Endothelial cell of umbilical vein (primary cell): ENCODE data around the gene C14orf119. TPM values are rescaled to one million over a fixed set of nuclear protein-coding genes. Genes with fewer than 3 reads are reported as not detected.

Experiments used
- BruUV-seq: library from RNA; stranded (reverse); fragments of 400-500 nt; replicated peaks from 2 replicates; lab custom pipeline; 2021; lab: Mats Ljungman, UMichigan
- CTCF ChIA-PET: fragments of 300-600, 350-600 bp; sonication (Branson Sonifier 250); formaldehyde crosslinking; loops from one replicate; lab custom pipeline; 2021; ENCODE audit warnings: antibody characterized with exemption, inconsistent platforms; lab: Charles Lee
- POLR2A ChIA-PET: fragments of 300-600, 350-600 bp; sonication (Branson Sonifier 250); formaldehyde crosslinking; loops from one replicate; lab custom pipeline; 2021; ENCODE audit warnings: antibody characterized with exemption, inconsistent platforms; lab: Charles Lee
- DNase-seq: peaks from one replicate; pipeline ENCODE4 v3.0.0-alpha.2; 2011; ENCODE audit warnings: low read depth, low spot score
- FAIRE-seq: peaks from 2 replicates; lab custom pipeline; 2011; peaks lifted over from hg19 to GRCh38; lab: Jason Lieb, UNC
- H2AFZ ChIP-seq: 2 replicates; pipeline ENCODE4 v1.6.0; 2012; ENCODE audit warnings: low read depth, low read length, control low read depth, inconsistent platforms
- H3K27ac ChIP-seq: 2 replicates; pipeline ENCODE4 v1.5.1; 2011; ENCODE audit warnings: low read depth, mild to moderate bottlenecking, control low read depth, low read length, moderate library complexity; ENCODE audit not compliant: insufficient read depth
- H3K27me3 ChIP-seq, 2 experiments: 2 replicates each; pipeline versions ENCODE4 v1.6.0 to v1.6.1; 2011; ENCODE audit warnings: low read length in 2 of 2, mixed read lengths in 1 of 2; ENCODE audit not compliant: control insufficient read depth in 2 of 2, insufficient read depth in 2 of 2
- H3K36me3 ChIP-seq, 2 experiments: 2 replicates in 1 of 2; 3 replicates in 1 of 2; pipeline ENCODE4 v1.5.1; 2011; ENCODE audit warnings: low read length in 2 of 2, mild to moderate bottlenecking in 1 of 2, moderate library complexity in 1 of 2; ENCODE audit not compliant: control insufficient read depth in 2 of 2, insufficient read depth in 2 of 2; ENCODE audit errors: extremely low read depth in 1 of 2
- H3K4me1 ChIP-seq: 3 replicates; pipeline ENCODE4 v1.5.1; 2011; ENCODE audit warnings: mild to moderate bottlenecking, low read length; ENCODE audit not compliant: control insufficient read depth, insufficient read depth; ENCODE audit errors: extremely low read depth
- H3K4me2 ChIP-seq: 2 replicates; pipeline ENCODE4 v1.6.1; 2011; ENCODE audit warnings: low read length, control low read depth, mixed read lengths; ENCODE audit not compliant: insufficient read depth
- H3K4me3 ChIP-seq, 3 experiments: fragments of 200-600 bp in 1 of 3; sonication (generic), shearing (Covaris generic) in 1 of 3; replicated peaks in 1 of 3; 2 replicates each; pipeline ENCODE4 v1.5.1; 2011 to 2016; ENCODE audit warnings: control low read depth in 3 of 3, low read length in 3 of 3, mild to moderate bottlenecking in 2 of 3, inconsistent platforms in 1 of 3, low read depth in 1 of 3, moderate library complexity in 1 of 3; ENCODE audit not compliant: insufficient read depth in 1 of 3
- H3K79me2 ChIP-seq: 2 replicates; pipeline ENCODE4 v1.6.0; 2012; ENCODE audit warnings: low read length, inconsistent platforms; ENCODE audit not compliant: control insufficient read depth, insufficient read depth
- H3K9ac ChIP-seq: replicated peaks from 2 replicates; pipeline ENCODE3; 2011; ENCODE audit warnings: low read length, control low read depth; ENCODE audit not compliant: insufficient read depth; ENCODE audit errors: extremely low read depth
- H3K9me1 ChIP-seq: replicated peaks from 3 replicates; pipeline ENCODE4 v1.6.0; 2011; ENCODE audit warnings: mild to moderate bottlenecking, low read length; ENCODE audit not compliant: control insufficient read depth, insufficient read depth; ENCODE audit errors: extremely low read depth
- H3K9me3 ChIP-seq: replicated peaks from 2 replicates; pipeline ENCODE4 v1.5.1; 2012; ENCODE audit warnings: low read length, inconsistent platforms; ENCODE audit not compliant: control insufficient read depth, insufficient read depth
- H4K20me1 ChIP-seq: replicated peaks from 2 replicates; pipeline ENCODE3; 2011; ENCODE audit warnings: mild to moderate bottlenecking, low read length; ENCODE audit not compliant: control insufficient read depth, insufficient read depth; ENCODE audit errors: extremely low read depth
- EZH2 ChIP-seq: IDR thresholded peaks from 2 replicates; pipeline ENCODE4 v1.6.1; 2012; ENCODE audit warnings: borderline replicate concordance, low read depth, mild to moderate bottlenecking, moderate library complexity, low read length, inconsistent platforms; ENCODE audit not compliant: severe bottlenecking
- FOS ChIP-seq: IDR thresholded peaks from 2 replicates; pipeline ENCODE4 v1.6.1; 2011; ENCODE audit warnings: mild to moderate bottlenecking, low read length, moderate library complexity, borderline replicate concordance; ENCODE audit not compliant: insufficient read depth
- JUN ChIP-seq: IDR thresholded peaks from 2 replicates; pipeline ENCODE4 v1.6.1; 2011; ENCODE audit warnings: borderline replicate concordance, low read depth; ENCODE audit not compliant: insufficient read length, insufficient read depth
- MYC ChIP-seq: IDR thresholded peaks from one replicate; pipeline ENCODE4 v1.6.1; 2011; ENCODE audit warnings: mild to moderate bottlenecking, low read depth, low read length
- POLR2A ChIP-seq: IDR thresholded peaks from 2 replicates; pipeline ENCODE4 v1.6.1; 2012; ENCODE audit warnings: low read depth, mild to moderate bottlenecking, control low read depth, low read length
- POLR2AphosphoS5 ChIP-seq: IDR thresholded peaks from 2 replicates; pipeline ENCODE4 v1.6.1; 2012; ENCODE audit warnings: low read depth, mild to moderate bottlenecking, control low read depth, low read length, moderate library complexity; ENCODE audit not compliant: insufficient read depth
- dilution Hi-C: fragments of 300-500 bp; cut with MboI; formaldehyde crosslinking; loops from one replicate; pipeline ENCODE4 v1.15.0; 2019; ENCODE audit warnings: low sequenced_read_pairs; ENCODE audit not compliant: extremely low pct_ligation_motif_present
- intact Hi-C: fragments of 100-400 bp; cut with micrococcal nuclease; formaldehyde crosslinking; loops from one replicate; pipeline ENCODE4 v1.10.0; 2022
- polyA plus RNA-seq, 4 experiments: library from polyadenylated mRNA; depleted of rRNA in 3 of 4; stranded (reverse) in 3 of 4; unstranded in 1 of 4; fragments of >200 nt; gene quantifications; 2 replicates each; pipeline versions ENCODE4 v1.2.1 to v1.2.3, GENCODE V29; 2011 to 2012; ENCODE audit warnings: missing spikeins in 1 of 4
- total RNA-seq: library from RNA; stranded (reverse); gene quantifications from 2 replicates; pipeline ENCODE4 v1.2.3, GENCODE V29; 2021
- TF ChIP-seq, protein P1 (sequence below), 2 donors: IDR thresholded peaks; 1 replicate in 1 of 2; 2 replicates in 1 of 2; pipeline ENCODE4 v1.5.1; 2011; ENCODE audit warnings: low read length in 2 of 2, mild to moderate bottlenecking in 2 of 2, moderate library complexity in 2 of 2, control low read depth in 1 of 2, inconsistent platforms in 1 of 2, low read depth in 1 of 2; ENCODE audit not compliant: insufficient read depth in 1 of 2; ENCODE audit errors: extremely low read depth in 1 of 2

The C14orf119 gene
- total and polyA plus RNA-seq, 2 donors (not counting 3 experiments of a cell fraction or from before 2014, with no cell fraction given) = 58.3 to 60.5 TPM

DNA sequence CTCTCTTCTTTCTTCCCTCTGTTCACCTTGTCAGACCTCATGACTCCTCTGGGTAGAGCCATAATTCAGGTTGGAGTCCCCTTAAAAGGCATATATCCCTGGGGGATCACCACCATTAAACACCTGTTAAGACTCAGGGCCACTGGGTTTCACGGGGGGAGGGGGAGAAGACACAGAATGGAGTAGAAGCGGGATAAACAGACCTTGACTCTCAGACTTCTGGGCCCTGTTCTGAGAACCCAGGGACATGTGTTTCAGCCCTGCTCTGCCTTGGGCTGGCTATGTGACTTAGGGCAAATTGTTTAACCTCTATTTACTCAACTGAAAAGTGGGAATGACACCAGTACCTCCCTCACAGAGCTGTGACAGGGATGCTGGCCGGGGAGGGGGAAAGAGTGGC is 42.6 kb upstream of the C14orf119 start:
- DNase-seq (no peak), FAIRE-seq (no peak)
- no peak overlapping the region for H3K9ac ChIP-seq
- H3K4me1 ChIP-seq = peaks cover 9% of the 10 kb centered on the region
- H3K27me3 ChIP-seq = no peaks in the 10 kb centered on the region
- H3K4me2 ChIP-seq = no peak overlapping the region
- H3K9me1 ChIP-seq = no peaks in the 10 kb centered on the region
- dilution Hi-C loops = no loop called here
- no peaks in the 10 kb centered on the region for H4K20me1 ChIP-seq
- intact Hi-C loops = loop anchor here (10.0 kb wide), 1 partner anchor 228 kb away; the partner anchor contains the start of gene MRPL52
- CTCF ChIA-PET = interaction anchor here (1.9 to 13.4 kb wide), 3 partner anchors 9 to 64 kb away, joined by 6 to 1071 read pairs (median 10); partner anchors contain the start of gene AJUBA
- no TSS peak for BruUV-seq
- H3K27ac ChIP-seq = no peak overlapping the region
- H3K36me3 ChIP-seq = peaks cover 0 to 13% of the 10 kb centered on the region in 2 experiments
- no peaks in the 10 kb centered on the region for H3K79me2 ChIP-seq
- H2AFZ ChIP-seq = no peak overlapping the region
- POLR2A ChIA-PET = no interaction called here
- H3K4me3 ChIP-seq = no peak overlapping the region
- no peaks in the 10 kb centered on the region for H3K9me3 ChIP-seq
- TF ChIP-seq JUN = no peak

DNA sequence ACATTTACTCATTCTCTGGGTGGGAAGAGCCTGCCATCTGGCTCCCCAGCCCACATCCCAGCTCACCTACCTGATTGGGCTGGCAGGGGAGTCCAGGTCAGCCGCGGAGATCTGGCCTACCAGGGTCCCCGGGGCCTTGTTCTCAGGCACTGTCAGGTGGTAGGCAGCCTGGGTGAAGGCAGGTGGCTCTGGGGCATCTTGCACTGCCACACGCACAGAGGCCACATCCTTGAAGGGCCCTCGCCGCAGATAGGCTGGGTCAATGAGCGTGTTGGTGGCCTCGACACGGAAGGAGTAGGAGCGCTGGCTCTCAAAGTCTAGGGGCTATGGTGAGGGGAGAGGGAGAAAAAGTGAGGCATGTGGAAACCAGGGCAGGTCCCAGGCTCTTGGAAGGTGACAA is 41.9 kb upstream of the C14orf119 start:
- Histone ChIP-seq H3K27me3 (no peaks in the 10 kb centered on the region), H3K9me3 (no peaks in the 10 kb centered on the region), H3K36me3 (peaks cover 0 to 13% of the 10 kb centered on the region in 2 experiments), H3K4me2 (no peak overlapping the region), H3K9me1 (no peaks in the 10 kb centered on the region), H4K20me1 (no peaks in the 10 kb centered on the region), H3K9ac (no peak overlapping the region), H2AFZ (no peak overlapping the region), H3K4me3 (no peak overlapping the region), H3K27ac (no peak overlapping the region), H3K4me1 (peaks cover 12% of the 10 kb centered on the region), H3K79me2 (no peaks in the 10 kb centered on the region)
- FAIRE-seq (no peak), DNase-seq (no peak)
- TF ChIP-seq EZH2 = no peak
- no peak for TF ChIP-seq POLR2AphosphoS5
- TF ChIP-seq, protein P1, sequence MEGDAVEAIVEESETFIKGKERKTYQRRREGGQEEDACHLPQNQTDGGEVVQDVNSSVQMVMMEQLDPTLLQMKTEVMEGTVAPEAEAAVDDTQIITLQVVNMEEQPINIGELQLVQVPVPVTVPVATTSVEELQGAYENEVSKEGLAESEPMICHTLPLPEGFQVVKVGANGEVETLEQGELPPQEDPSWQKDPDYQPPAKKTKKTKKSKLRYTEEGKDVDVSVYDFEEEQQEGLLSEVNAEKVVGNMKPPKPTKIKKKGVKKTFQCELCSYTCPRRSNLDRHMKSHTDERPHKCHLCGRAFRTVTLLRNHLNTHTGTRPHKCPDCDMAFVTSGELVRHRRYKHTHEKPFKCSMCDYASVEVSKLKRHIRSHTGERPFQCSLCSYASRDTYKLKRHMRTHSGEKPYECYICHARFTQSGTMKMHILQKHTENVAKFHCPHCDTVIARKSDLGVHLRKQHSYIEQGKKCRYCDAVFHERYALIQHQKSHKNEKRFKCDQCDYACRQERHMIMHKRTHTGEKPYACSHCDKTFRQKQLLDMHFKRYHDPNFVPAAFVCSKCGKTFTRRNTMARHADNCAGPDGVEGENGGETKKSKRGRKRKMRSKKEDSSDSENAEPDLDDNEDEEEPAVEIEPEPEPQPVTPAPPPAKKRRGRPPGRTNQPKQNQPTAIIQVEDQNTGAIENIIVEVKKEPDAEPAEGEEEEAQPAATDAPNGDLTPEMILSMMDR (IDR thresholded peaks at IDR 0.05; ENCODE audit: extremely low read depth in 1 of 2, insufficient read depth in 1 of 2, low read depth in 1 of 2, low read length in 2 of 2) = no peak
- no peak for TF ChIP-seq MYC
- TF ChIP-seq JUN = no peak
- TF ChIP-seq POLR2A = no peak
- TF ChIP-seq FOS = no peak
- dilution Hi-C loops = no loop called here
- CTCF ChIA-PET = interaction anchor here (1.9 to 13.4 kb wide), 2 partner anchors 9 to 65 kb away, joined by 6 to 1071 read pairs; partner anchors contain the start of gene AJUBA
- BruUV-seq = no TSS peak
- POLR2A ChIA-PET = interaction anchor here (1.3 kb wide), 1 partner anchor 67 kb away, joined by 4 read pairs; no protein-coding TSS in a partner anchor
- intact Hi-C loops = loop anchor here (10.0 kb wide), 1 partner anchor 229 kb away; the partner anchor contains the start of gene MRPL52
